Stimulated activated CD4-positive, alpha-beta T cell treated with anti-CD3 and anti-CD28 coated beads, TNF-alpha, amount 100 ng/mL, for 48 hours (primary cell): Measurements from ENCODE around the gene FYB1.

Experiments used
- DNase-seq, 3 donors: peaks; one replicate each; pipeline ENCODE4 v3.0.0-alpha.2; 2020; ENCODE audit warnings: low read depth in 3 of 3

FYB1 gene

DNA sequence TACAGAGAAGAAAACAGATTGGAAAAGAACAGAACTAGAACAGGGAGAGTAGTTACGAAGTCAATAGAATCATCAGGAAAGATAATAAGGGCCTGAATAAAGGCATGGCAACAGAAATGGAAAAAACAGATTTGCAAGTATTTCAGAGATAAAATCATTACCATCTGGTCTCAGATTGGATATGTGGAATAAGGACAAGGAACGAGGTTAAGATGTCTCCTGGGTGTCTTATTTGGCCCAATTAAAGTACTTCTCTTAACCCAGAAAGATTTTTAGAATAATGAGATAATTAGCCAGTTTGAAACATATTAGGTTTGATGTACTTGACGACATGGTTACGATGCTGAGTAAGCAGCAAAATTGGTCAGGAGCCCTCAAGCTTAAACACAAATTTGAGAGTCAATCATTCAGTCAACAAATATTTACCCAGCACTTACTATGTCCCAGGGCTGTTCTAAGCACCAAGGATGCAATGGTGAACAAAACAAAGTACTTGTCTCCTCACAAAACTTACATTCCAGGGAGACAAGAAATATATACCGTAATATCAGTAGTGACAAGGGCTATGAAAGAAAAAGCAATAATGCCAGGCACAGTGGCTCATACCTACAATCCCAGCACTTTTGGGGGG, 163.5 kb downstream of the FYB1 start:
- DNase-seq: no peak
